ENCODE data around the gene RBPJL.

The RBPJL gene

GRCh38 chr20:45316150-45317080 is 9.8 kb downstream of the RBPJL start:
- no peak overlapping the region for H3K4me3 Mint-ChIP-seq
- H3K36me3 Mint-ChIP-seq: no peaks in the 10 kb centered on the region
- H3K4me1 Mint-ChIP-seq: peaks cover 13% of the 10 kb centered on the region
- no peaks in the 10 kb centered on the region for H3K9me3 Mint-ChIP-seq
- DNase-seq (ENCODE audit: low spot score in 2 of 2) (no peak), ATAC-seq (ENCODE audit: low read depth) (no peak)
- no peak overlapping the region for H3K27ac Mint-ChIP-seq
- H3K27me3 Mint-ChIP-seq: peaks cover 31% of the 10 kb centered on the region

- ATAC-seq (ENCODE audit: low read depth) (no peak), DNase-seq (ENCODE audit: low spot score in 2 of 2) (no peak)
- Mint-ChIP-seq H3K36me3 (no peaks in the 10 kb centered on the region), H3K4me1 (peaks cover 13% of the 10 kb centered on the region), H3K27ac (no peak overlapping the region), H3K27me3 (peaks cover 26% of the 10 kb centered on the region), H3K4me3 (no peak overlapping the region), H3K9me3 (no peaks in the 10 kb centered on the region)
Observed at GRCh38 chr20:45317826-45318225, 11.2 kb downstream of the RBPJL start.

- no peaks in the 10 kb centered on the region for H3K9me3 Mint-ChIP-seq
- H3K36me3 Mint-ChIP-seq: no peaks in the 10 kb centered on the region
- peaks cover 13% of the 10 kb centered on the region for H3K4me1 Mint-ChIP-seq
- ATAC-seq (ENCODE audit: low read depth): no peak
- H3K27me3 Mint-ChIP-seq: peaks cover 22% of the 10 kb centered on the region
- H3K27ac Mint-ChIP-seq: no peak overlapping the region
- no peak for DNase-seq (ENCODE audit: low spot score in 2 of 2)
- no peak overlapping the region for H3K4me3 Mint-ChIP-seq
Observed at GRCh38 chr20:45318386-45318939, 11.8 kb downstream of the RBPJL start.

GRCh38 chr20:45318948-45319347 is 12.3 kb downstream of the RBPJL start:
- peaks cover 17% of the 10 kb centered on the region for H3K27me3 Mint-ChIP-seq
- no peak overlapping the region for H3K27ac Mint-ChIP-seq
- H3K9me3 Mint-ChIP-seq: no peaks in the 10 kb centered on the region
- H3K4me3 Mint-ChIP-seq: no peak overlapping the region
- no peaks in the 10 kb centered on the region for H3K36me3 Mint-ChIP-seq
- DNase-seq (ENCODE audit: low spot score in 2 of 2) (no peak), ATAC-seq (ENCODE audit: low read depth) (no peak)
- peaks cover 13% of the 10 kb centered on the region for H3K4me1 Mint-ChIP-seq

GRCh38 chr20:45320948-45321595 is 14.4 kb downstream of the RBPJL start:
- no peaks in the 10 kb centered on the region for H3K36me3 Mint-ChIP-seq
- peaks cover 7% of the 10 kb centered on the region for H3K27me3 Mint-ChIP-seq
- H3K27ac Mint-ChIP-seq: peak overlapping the region; percentile 50
- DNase-seq (ENCODE audit: low spot score in 2 of 2): peak in 1 of 2 donors; percentile 65
- peaks cover 13% of the 10 kb centered on the region for H3K4me1 Mint-ChIP-seq
- no peak overlapping the region for H3K4me3 Mint-ChIP-seq
- H3K9me3 Mint-ChIP-seq: no peaks in the 10 kb centered on the region
- ATAC-seq (ENCODE audit: low read depth): peak; percentile 97

GRCh38 chr20:45322952-45323383 is 16.3 kb downstream of the RBPJL start:
- Mint-ChIP-seq H3K36me3 (no peaks in the 10 kb centered on the region), H3K9me3 (no peaks in the 10 kb centered on the region), H3K4me3 (no peak overlapping the region), H3K27ac (no peak overlapping the region), H3K4me1 (peaks cover 10% of the 10 kb centered on the region), H3K27me3 (no peaks in the 10 kb centered on the region)
- DNase-seq (ENCODE audit: low spot score in 2 of 2): no peak
- ATAC-seq (ENCODE audit: low read depth): peak; percentile 21

- peaks cover 10% of the 10 kb centered on the region for H3K4me1 Mint-ChIP-seq
- ATAC-seq (ENCODE audit: low read depth): no peak
- no peaks in the 10 kb centered on the region for H3K27me3 Mint-ChIP-seq
- no peak overlapping the region for H3K4me3 Mint-ChIP-seq
- no peak for DNase-seq (ENCODE audit: low spot score in 2 of 2)
- no peak overlapping the region for H3K27ac Mint-ChIP-seq
- H3K9me3 Mint-ChIP-seq: no peaks in the 10 kb centered on the region
- no peaks in the 10 kb centered on the region for H3K36me3 Mint-ChIP-seq
Observed at GRCh38 chr20:45323731-45324130, 17.1 kb downstream of the RBPJL start.

GRCh38 chr20:45325371-45325770 is 18.7 kb downstream of the RBPJL start:
- Mint-ChIP-seq H3K36me3 (no peaks in the 10 kb centered on the region), H3K9me3 (no peaks in the 10 kb centered on the region), H3K27ac (no peak overlapping the region), H3K27me3 (no peaks in the 10 kb centered on the region), H3K4me1 (peaks cover 5% of the 10 kb centered on the region), H3K4me3 (no peak overlapping the region)
- ATAC-seq (ENCODE audit: low read depth) (no peak), DNase-seq (ENCODE audit: low spot score in 2 of 2) (no peak)

GRCh38 chr20:45328451-45328850 is 21.8 kb downstream of the RBPJL start:
- H3K36me3 Mint-ChIP-seq: no peaks in the 10 kb centered on the region

GRCh38 chr20:45329497-45330319 is 23.1 kb downstream of the RBPJL start:
- Mint-ChIP-seq H3K4me3 (no peak overlapping the region), H3K27ac (no peak overlapping the region), H3K9me3 (no peaks in the 10 kb centered on the region), H3K36me3 (no peaks in the 10 kb centered on the region), H3K27me3 (no peaks in the 10 kb centered on the region), H3K4me1 (peaks cover 2% of the 10 kb centered on the region)
- no peak for ATAC-seq (ENCODE audit: low read depth)
- DNase-seq (ENCODE audit: low spot score in 2 of 2): no peak

More at GRCh38 chr20:45328451-45328850, 21.8 kb downstream of the RBPJL start:
- ATAC-seq (ENCODE audit: low read depth): no peak
- no peak overlapping the region for H3K27ac Mint-ChIP-seq
- H3K4me1 Mint-ChIP-seq: peaks cover 2% of the 10 kb centered on the region
- no peaks in the 10 kb centered on the region for H3K9me3 Mint-ChIP-seq
- no peaks in the 10 kb centered on the region for H3K27me3 Mint-ChIP-seq
- no peak overlapping the region for H3K4me3 Mint-ChIP-seq
- DNase-seq (ENCODE audit: low spot score in 2 of 2): no peak

GRCh38 chr20:45330476-45330875 is 23.8 kb downstream of the RBPJL start:
- H3K27ac Mint-ChIP-seq: no peak overlapping the region

GRCh38 chr20:45336530-45337366 is 30.1 kb downstream of the RBPJL start:
- no peak overlapping the region for H3K27ac Mint-ChIP-seq
- H3K4me3 Mint-ChIP-seq: no peak overlapping the region
- H3K27me3 Mint-ChIP-seq: peaks cover 7% of the 10 kb centered on the region
- peaks cover 2% of the 10 kb centered on the region for H3K4me1 Mint-ChIP-seq
- no peaks in the 10 kb centered on the region for H3K9me3 Mint-ChIP-seq
- H3K36me3 Mint-ChIP-seq: no peaks in the 10 kb centered on the region
- ATAC-seq (ENCODE audit: low read depth): no peak
- no peak for DNase-seq (ENCODE audit: low spot score in 2 of 2)

More at GRCh38 chr20:45330476-45330875, 23.8 kb downstream of the RBPJL start:
- H3K4me3 Mint-ChIP-seq: no peak overlapping the region
- no peaks in the 10 kb centered on the region for H3K9me3 Mint-ChIP-seq
- ATAC-seq (ENCODE audit: low read depth): no peak
- H3K4me1 Mint-ChIP-seq: peaks cover 2% of the 10 kb centered on the region
- DNase-seq (ENCODE audit: low spot score in 2 of 2): no peak
- H3K36me3 Mint-ChIP-seq: no peaks in the 10 kb centered on the region
- no peaks in the 10 kb centered on the region for H3K27me3 Mint-ChIP-seq
